Small intestine (tissue), 16 donors: Measurements from ENCODE around the gene CNOT2. TPM values are rescaled to one million over a fixed set of nuclear protein-coding genes. Genes with fewer than 3 reads are reported as not detected.

ENCODE experiments used
- DNase-seq, 2 donors: peaks; one replicate each; pipeline versions ENCODE4 v3.0.0 to v3.0.0-alpha.2; 2013
- FAIRE-seq: peaks from 2 replicates; lab custom pipeline; 2012; peaks lifted over from hg19 to GRCh38; lab: Jason Lieb, UNC
- H3K27ac ChIP-seq, 3 donors: one replicate each; pipeline ENCODE4 v1.5.1; 2013; ENCODE audit warnings: low read length in 2 of 3, mild to moderate bottlenecking in 2 of 3, control low read depth in 1 of 3, inconsistent platforms in 1 of 3, low read depth in 1 of 3, moderate library complexity in 1 of 3
- H3K27me3 ChIP-seq, 3 donors: one replicate each; pipeline ENCODE4 v1.6.1; 2013; ENCODE audit warnings: low read length in 3 of 3, inconsistent platforms in 1 of 3; ENCODE audit not compliant: control insufficient read depth in 3 of 3, insufficient read depth in 3 of 3
- H3K36me3 ChIP-seq, 3 donors: one replicate each; pipeline ENCODE4 v1.6.1; 2013; ENCODE audit warnings: low read length in 3 of 3, inconsistent platforms in 1 of 3, low read depth in 1 of 3, mild to moderate bottlenecking in 1 of 3, moderate library complexity in 1 of 3; ENCODE audit not compliant: control insufficient read depth in 3 of 3, insufficient read depth in 2 of 3
- H3K4me1 ChIP-seq, 3 donors: one replicate each; pipeline ENCODE4 v1.6.1; 2013; ENCODE audit warnings: low read length in 2 of 3, inconsistent platforms in 1 of 3, low read depth in 1 of 3, mild to moderate bottlenecking in 1 of 3, moderate library complexity in 1 of 3; ENCODE audit not compliant: control insufficient read depth in 3 of 3, insufficient read depth in 2 of 3
- H3K4me3 ChIP-seq, 3 donors: one replicate each; pipeline ENCODE4 v1.5.1; 2013; ENCODE audit warnings: low read length in 3 of 3, control low read depth in 1 of 3, inconsistent platforms in 1 of 3, low read depth in 1 of 3, mild to moderate bottlenecking in 1 of 3, moderate library complexity in 1 of 3
- H3K9me3 ChIP-seq, 2 donors: one replicate each; pipeline ENCODE4 v1.6.1; 2013; ENCODE audit warnings: low read depth in 1 of 2, low read length in 1 of 2; ENCODE audit not compliant: control insufficient read depth in 2 of 2, insufficient read depth in 1 of 2
- WGBS, 3 donors: extraction: QIAGEN DNeasy Blood & Tissue Kit; methylation state at CpG; one replicate each; pipeline ENCODE4 v1.1.7; 2013; 5-methylcytosine and 5-hydroxymethylcytosine counted together
- long read RNA-seq, 10 donors: transcript quantifications; one replicate each; lab custom pipeline, GENCODE V29; 2026
- polyA plus RNA-seq, 4 donors: library from polyadenylated mRNA; stranded (reverse) in 3 of 4; unstranded in 1 of 4; fragments of 200-250 nt in 3 of 4; fragments of 120-200 nt in 1 of 4; gene quantifications; one replicate each; pipeline versions ENCODE4 v1.2.1 to v1.2.3, GENCODE V29; 2013
- donor health status: healthy with polysubstance abuse.
- donor health status: control.
- donor health status: control.
- donor health status: Bipolar disorder and iron deficiency.
- donor health status: healthy.

Gene CNOT2
- polyA plus RNA-seq: 10 to 100 TPM; 29.8 to 78.6 (median 39.5) TPM
- long read RNA-seq, donor 1, full-length matches to known transcripts: 30 of 45 reads
- long read RNA-seq, donor 1, partial matches to known transcripts: 15 of 45 reads
- long read RNA-seq, donor 1, other reads (novel, unspliced or antisense): 0 of 45 reads
- long read RNA-seq, donor 2, transcript CNOT2-201 (16 exons, 3,282 nt): major isoform, 5 of 7 reads
- long read RNA-seq, donor 2, partial matches to known transcripts: 0 of 7 reads
- long read RNA-seq, donor 2, other reads (novel, unspliced or antisense): 0 of 7 reads
- long read RNA-seq, donor 3, full-length matches to known transcripts: 11 of 11 reads
- long read RNA-seq, donor 3, partial matches to known transcripts: 0 of 11 reads
- long read RNA-seq, donor 3, other reads (novel, unspliced or antisense): 0 of 11 reads
- long read RNA-seq, donor 4, partial matches to known transcripts: 0 of 1 reads
- long read RNA-seq, donor 4, other reads (novel, unspliced or antisense): 0 of 1 reads
- long read RNA-seq, donor 5, partial matches to known transcripts: 0 of 3 reads
- long read RNA-seq, donor 5, other reads (novel, unspliced or antisense): 0 of 3 reads
- long read RNA-seq, donor 6, full-length matches to known transcripts: 11 of 11 reads
- long read RNA-seq, donor 6, partial matches to known transcripts: 0 of 11 reads
- long read RNA-seq, donor 6, other reads (novel, unspliced or antisense): 0 of 11 reads
- long read RNA-seq, donor 7: 0 reads
- long read RNA-seq, donor 8, partial matches to known transcripts: 0 of 1 reads
- long read RNA-seq, donor 8, other reads (novel, unspliced or antisense): 0 of 1 reads
- long read RNA-seq, donor 9, partial matches to known transcripts: 0 of 6 reads
- long read RNA-seq, donor 9, other reads (novel, unspliced or antisense): 0 of 6 reads
- long read RNA-seq, donor 10, full-length matches to known transcripts: 16 of 22 reads
- long read RNA-seq, donor 10, partial matches to known transcripts: 6 of 22 reads
- long read RNA-seq, donor 10, other reads (novel, unspliced or antisense): 0 of 22 reads

GRCh38 chr12:70242695-70243509, at the start of gene CNOT2:
CNOT2 (plus strand) TSS chr12:70243433; CDS start chr12:70278227, 34,794 bp downstream.
- 0 to 1% (median 0%) methylated on average over 62 to 64 of the region's 64 CpGs for WGBS, 3 donors
- Histone ChIP-seq H3K4me1 (peaks cover 0 to 4% (median 3%) of the 10 kb centered on the region in 3 donors), H3K36me3 (peaks cover 0 to 12% (median 2%) of the 10 kb centered on the region in 3 donors), H3K4me3 (peak within 1 kb of the TSS; percentile 83 to 97 (median 97)), H3K27me3 (no peaks in the 10 kb centered on the region), H3K9me3 (no peaks in the 10 kb centered on the region), H3K27ac (peak within 1 kb of the TSS; percentile 89 to 99 (median 99))
- peak; percentile 86 to 97 for DNase-seq
- no peak for FAIRE-seq

GRCh38 chr12:70194076-70194475, 49.2 kb upstream of the CNOT2 start:
- Histone ChIP-seq H3K9me3 (no peaks in the 10 kb centered on the region), H3K4me1 (no peaks in the 10 kb centered on the region), H3K27me3 (no peaks in the 10 kb centered on the region), H3K4me3 (no peak overlapping the region), H3K36me3 (no peaks in the 10 kb centered on the region), H3K27ac (no peak overlapping the region)
- DNase-seq: no peak
- FAIRE-seq: no peak

GRCh38 chr12:70196811-70197281, 46.4 kb upstream of the CNOT2 start:
- no peak overlapping the region for H3K27ac ChIP-seq
- H3K36me3 ChIP-seq: no peaks in the 10 kb centered on the region
- 75 to 100% (median 94%) methylated on average over 1 of the region's 1 CpG for WGBS, 3 donors
- FAIRE-seq: no peak
- DNase-seq: no peak
- no peaks in the 10 kb centered on the region for H3K4me1 ChIP-seq
- no peaks in the 10 kb centered on the region for H3K9me3 ChIP-seq
- no peaks in the 10 kb centered on the region for H3K27me3 ChIP-seq
- no peak overlapping the region for H3K4me3 ChIP-seq

- Histone ChIP-seq H3K4me3 (no peak overlapping the region), H3K4me1 (no peaks in the 10 kb centered on the region), H3K9me3 (no peaks in the 10 kb centered on the region), H3K27ac (no peak overlapping the region), H3K36me3 (no peaks in the 10 kb centered on the region), H3K27me3 (no peaks in the 10 kb centered on the region)
- DNase-seq: no peak
- no peak for FAIRE-seq
These were observed 45.9 kb upstream of the CNOT2 start for GRCh38 chr12:70197345-70197744.

- peaks cover 0 to 2% (median 0%) of the 10 kb centered on the region in 3 donors for H3K36me3 ChIP-seq
- peaks cover 0 to 20% of the 10 kb centered on the region in 2 donors for H3K9me3 ChIP-seq
- FAIRE-seq (no peak), DNase-seq (no peak)
- H3K4me1 ChIP-seq: no peaks in the 10 kb centered on the region
- no peaks in the 10 kb centered on the region for H3K27me3 ChIP-seq
- H3K27ac ChIP-seq: no peak overlapping the region
- H3K4me3 ChIP-seq: no peak overlapping the region
These were observed 29.5 kb upstream of the CNOT2 start for GRCh38 chr12:70213707-70214106.

- WGBS, 3 donors: 85 to 90% (median 89%) methylated on average over 2 of the region's 2 CpGs
- Histone ChIP-seq H3K9me3 (peaks cover 0 to 20% of the 10 kb centered on the region in 2 donors), H3K36me3 (peaks cover 0 to 2% (median 0%) of the 10 kb centered on the region in 3 donors), H3K4me3 (no peak overlapping the region), H3K27ac (no peak overlapping the region), H3K27me3 (no peaks in the 10 kb centered on the region), H3K4me1 (no peaks in the 10 kb centered on the region)
- FAIRE-seq: no peak
- DNase-seq: no peak
These were observed 28.1 kb upstream of the CNOT2 start for GRCh38 chr12:70214972-70215617.

- DNase-seq: peak; percentile 65 to 68
- peaks cover 0 to 16% of the 10 kb centered on the region in 2 donors for H3K9me3 ChIP-seq
- H3K36me3 ChIP-seq: peaks cover 0 to 2% (median 0%) of the 10 kb centered on the region in 3 donors
- no peak for FAIRE-seq
- H3K27me3 ChIP-seq: no peaks in the 10 kb centered on the region
- H3K4me3 ChIP-seq: no peak overlapping the region
- H3K27ac ChIP-seq: peak overlapping the region in 1 of 3 donors; percentile 47
- no peaks in the 10 kb centered on the region for H3K4me1 ChIP-seq
These were observed 25.8 kb upstream of the CNOT2 start for GRCh38 chr12:70217416-70217815.
